HFF-Myc (cell line): Measurements from ENCODE around the gene TREX2.

Experiments used
- DNase-seq: peaks from one replicate; pipeline ENCODE4 v3.0.0-alpha.2; 2011; ENCODE audit warnings: low read depth; ENCODE audit errors: extremely low read depth
- H3K4me3 ChIP-seq: replicated peaks from 2 replicates; pipeline ENCODE4 v1.5.1; 2011; ENCODE audit warnings: low read depth, mild to moderate bottlenecking, control low read depth, low read length
- TF ChIP-seq, protein P1 (sequence below): IDR thresholded peaks from 2 replicates; pipeline ENCODE4 v1.5.1; 2012; ENCODE audit warnings: mild to moderate bottlenecking, low read depth, low read length, control low read depth; ENCODE audit errors: missing control alignments

The TREX2 gene

GRCh38 chrX:153491918-153492317 is 46.1 kb upstream of the TREX2 start:
- no peak for DNase-seq
- H3K4me3 ChIP-seq = no peak overlapping the region
- TF ChIP-seq, protein P1, sequence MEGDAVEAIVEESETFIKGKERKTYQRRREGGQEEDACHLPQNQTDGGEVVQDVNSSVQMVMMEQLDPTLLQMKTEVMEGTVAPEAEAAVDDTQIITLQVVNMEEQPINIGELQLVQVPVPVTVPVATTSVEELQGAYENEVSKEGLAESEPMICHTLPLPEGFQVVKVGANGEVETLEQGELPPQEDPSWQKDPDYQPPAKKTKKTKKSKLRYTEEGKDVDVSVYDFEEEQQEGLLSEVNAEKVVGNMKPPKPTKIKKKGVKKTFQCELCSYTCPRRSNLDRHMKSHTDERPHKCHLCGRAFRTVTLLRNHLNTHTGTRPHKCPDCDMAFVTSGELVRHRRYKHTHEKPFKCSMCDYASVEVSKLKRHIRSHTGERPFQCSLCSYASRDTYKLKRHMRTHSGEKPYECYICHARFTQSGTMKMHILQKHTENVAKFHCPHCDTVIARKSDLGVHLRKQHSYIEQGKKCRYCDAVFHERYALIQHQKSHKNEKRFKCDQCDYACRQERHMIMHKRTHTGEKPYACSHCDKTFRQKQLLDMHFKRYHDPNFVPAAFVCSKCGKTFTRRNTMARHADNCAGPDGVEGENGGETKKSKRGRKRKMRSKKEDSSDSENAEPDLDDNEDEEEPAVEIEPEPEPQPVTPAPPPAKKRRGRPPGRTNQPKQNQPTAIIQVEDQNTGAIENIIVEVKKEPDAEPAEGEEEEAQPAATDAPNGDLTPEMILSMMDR = no peak

DNA sequence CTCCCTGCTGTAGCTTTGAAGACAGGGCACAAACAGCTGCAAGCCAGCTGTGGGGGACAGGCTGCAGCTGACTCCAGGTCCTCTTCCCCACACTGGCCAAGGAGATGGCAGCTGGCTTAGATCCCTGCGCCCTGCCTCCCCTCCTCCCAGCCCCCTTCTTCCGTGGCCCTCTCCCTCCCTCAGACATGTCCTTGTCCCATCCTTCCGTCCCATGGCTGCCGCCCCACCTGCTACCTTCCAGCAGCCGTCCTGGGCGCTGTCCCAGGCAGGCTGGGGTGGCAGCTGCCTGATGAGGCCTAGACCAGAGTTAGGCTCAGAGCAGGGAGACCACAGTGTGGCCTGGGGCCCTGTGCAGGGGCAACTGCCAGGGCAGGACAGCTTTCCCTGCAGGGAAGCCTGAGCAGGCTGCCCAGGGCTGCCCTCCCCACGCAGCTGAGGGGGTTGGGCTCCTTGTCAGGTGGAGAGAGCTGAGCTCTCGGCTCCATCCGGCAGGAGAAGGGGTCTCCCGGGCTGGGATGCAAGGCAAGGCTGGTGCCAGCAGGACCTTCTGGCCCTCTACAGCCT is 45.6 kb upstream of the TREX2 start:
- no peak overlapping the region for H3K4me3 ChIP-seq
- DNase-seq = no peak
- TF ChIP-seq, protein P1 = no peak

DNA sequence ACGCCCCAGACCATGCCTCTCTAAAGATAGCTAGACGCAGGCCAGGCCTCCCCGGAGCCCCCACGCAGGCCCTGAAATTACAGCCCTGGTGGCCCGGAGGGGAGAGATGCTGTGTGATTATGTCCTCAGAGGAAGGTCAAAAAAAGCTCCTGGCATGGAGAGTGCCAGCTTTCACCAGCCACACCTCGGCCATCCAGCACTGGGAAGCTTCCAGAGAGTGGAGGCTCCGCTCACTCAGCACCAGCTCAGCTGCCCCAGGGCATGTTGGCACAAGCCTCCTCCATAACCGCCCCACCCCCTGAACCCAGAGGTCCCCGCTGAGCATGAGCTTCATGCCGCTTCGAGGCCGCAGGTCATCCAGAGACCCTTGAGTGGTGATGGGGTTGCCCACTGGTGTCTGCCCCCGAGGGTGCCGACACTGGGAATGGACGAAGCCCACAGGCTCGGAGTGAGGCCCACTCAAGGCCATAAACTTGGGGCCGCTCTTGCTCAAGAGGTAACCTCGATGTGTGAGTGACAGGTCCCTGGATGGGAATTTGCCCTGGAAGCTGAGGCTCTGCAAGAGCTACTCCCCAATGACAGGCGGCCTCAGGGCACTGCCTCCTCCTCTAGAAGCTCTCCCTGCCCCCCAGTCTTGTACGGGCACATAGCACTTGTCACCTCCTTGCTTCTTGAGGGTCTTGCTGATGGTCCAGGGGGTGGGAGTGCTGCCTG is 44.5 kb upstream of the TREX2 start:
- DNase-seq = no peak
- H3K4me3 ChIP-seq = no peak overlapping the region
- TF ChIP-seq, protein P1 = no peak

DNA sequence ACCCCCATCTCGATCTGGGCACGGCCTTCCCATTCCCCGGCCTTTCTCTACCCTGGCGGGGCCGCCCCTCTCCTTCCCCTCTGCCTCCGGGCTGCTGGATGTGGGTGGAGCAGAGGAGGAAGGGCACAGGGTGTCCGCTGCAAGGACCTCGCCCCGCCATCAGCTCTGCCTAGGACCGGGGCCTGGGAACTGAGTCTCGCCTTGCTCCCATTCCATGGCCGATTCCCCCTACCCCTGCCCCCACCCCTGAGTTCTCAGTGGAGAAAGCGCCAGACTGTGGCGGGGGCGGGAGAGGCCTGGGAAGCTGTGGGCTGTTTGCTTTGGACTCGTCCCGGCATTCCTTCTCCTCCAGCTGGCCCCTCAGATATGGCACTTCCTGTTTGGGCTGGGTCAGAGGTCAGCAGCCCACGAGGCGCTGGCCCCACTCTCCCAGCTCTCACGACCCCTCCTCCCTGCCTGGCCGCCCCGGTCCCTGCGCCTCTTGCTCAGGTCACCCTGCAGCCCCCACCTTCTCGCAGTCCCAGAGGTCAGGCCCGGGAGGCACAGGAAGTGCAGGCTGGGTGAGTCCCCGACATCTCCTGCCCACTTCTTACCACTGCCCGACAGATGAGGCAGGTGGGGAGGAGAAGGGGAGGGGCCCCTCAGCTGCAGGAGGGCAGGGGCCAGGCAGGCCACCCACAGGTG is 42.5 kb upstream of the TREX2 start:
- no peak overlapping the region for H3K4me3 ChIP-seq
- TF ChIP-seq, protein P1 = no peak
- DNase-seq = no peak

DNA sequence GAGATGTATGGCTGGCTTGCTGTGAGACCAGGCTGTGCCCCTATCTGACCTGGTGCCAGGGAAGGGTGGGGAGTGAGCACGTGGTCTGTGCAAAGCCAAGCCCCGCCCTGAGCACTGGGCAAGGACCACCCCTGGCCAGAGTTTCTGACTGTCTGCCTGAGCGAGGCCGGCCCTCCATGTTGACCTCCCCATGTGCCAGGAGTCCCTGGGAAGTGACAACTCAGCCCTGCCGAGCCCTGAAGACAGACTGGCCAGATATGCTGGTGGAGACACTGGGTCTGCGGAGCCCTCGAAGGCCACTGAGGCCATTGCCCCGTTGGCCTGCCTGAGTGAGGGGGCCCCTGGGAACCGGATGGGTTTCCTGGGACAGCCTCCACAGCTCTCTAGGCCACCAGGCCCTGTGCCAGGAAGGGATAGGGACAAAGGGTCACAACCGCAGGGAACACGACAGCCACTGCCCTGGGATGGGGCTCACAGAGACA is 41.8 kb upstream of the TREX2 start:
- TF ChIP-seq, protein P1 = no peak
- no peak overlapping the region for H3K4me3 ChIP-seq
- no peak for DNase-seq

- DNase-seq = no peak
- TF ChIP-seq, protein P1 = no peak
- no peak overlapping the region for H3K4me3 ChIP-seq
Measured at GRCh38 chrX:153486171-153486570, 40.3 kb upstream of the TREX2 start.
